NCI-H748 (cell line): Measurements from ENCODE around the gene CTR9.
"Not testable (repeated sequence)": the region's sequence is repeated elsewhere in the genome, so short reads cannot be mapped to it uniquely, and the experiment has no call there.

Source experiments
- DNase-seq: peaks from one replicate; lab custom pipeline; 2025; ENCODE audit not compliant: unreplicated experiment; lab: John Stamatoyannopoulos, UW

CTR9 gene

DNA sequence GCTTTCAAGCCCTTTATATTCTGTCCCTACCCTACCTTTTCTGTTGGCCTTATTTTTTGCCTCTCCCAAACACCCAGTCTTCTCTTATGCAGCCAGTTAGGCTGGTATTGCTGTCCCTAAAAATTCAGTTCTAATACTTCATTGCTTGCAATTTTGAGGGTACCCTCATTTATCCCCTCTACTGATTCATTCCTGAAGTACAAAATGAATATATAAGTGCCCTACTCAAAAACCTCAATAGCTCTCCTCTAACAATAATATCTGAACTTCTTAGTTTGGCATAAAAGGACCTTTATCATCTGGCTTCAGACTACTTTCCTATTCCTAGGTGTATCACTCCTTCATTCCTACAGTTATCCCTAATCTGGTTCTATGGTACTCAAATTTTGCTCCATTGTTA, 62.9 kb downstream of the CTR9 start:
- DNase-seq = no peak

DNA sequence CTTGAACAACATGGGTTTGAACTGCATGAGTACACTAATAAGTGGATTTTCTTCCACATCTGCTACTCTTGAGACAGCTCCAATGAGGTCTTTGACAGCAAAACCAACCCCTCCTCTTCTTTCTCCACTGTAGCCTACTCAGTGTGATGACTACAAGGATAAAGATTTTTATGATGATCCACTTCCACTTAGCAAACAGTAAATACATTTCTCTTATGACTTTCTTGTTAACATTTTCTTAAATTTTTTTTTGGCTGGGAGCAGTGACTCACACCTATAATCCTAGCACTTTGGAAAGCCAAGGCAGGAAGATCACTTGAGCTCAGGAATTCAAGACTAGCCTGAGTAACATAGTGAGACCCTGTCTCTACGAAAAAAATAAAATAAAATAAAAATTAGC, 67.5 kb downstream of the CTR9 start:
- DNase-seq = no peak

DNA sequence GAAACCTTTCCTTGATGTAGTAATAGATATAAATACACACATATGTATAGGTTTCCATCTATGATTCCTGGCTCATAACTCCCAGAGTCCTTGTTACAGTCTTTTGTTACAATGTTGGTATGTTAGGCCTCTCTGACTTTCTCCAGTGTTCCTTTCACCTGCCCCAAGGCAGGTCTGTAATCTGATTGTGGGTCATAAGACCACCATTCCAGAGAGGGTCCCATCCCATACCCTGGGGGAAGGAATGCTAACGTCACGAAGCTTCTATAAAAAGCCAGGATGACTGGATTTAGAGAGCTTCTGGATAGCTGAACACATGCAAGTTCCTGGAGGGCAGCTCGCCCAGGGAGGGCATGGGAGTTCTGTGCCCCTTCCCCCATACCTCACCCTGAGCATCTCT, 71.4 kb downstream of the CTR9 start:
- not testable (repeated sequence) for DNase-seq

DNA sequence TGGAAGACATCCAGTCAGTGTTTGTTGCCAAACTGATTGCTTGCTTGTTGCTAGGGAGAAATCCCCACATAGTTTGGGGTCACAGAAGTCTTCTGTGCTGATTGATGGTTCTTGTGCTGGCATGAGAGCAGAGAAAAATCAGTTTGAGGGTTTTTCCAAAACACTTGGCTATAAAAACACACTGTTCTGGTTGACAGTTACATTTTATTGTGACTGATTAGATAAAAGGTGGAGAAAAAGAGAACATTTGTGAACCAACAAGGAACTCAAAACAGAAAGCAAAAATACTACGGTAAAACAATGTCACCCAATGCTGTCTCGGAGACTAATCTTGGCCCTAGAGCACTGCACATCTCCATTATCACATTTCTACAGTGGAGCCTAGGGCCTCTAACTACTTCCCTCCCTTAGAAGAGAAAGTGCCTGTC, 72.1 kb downstream of the CTR9 start:
- no peak for DNase-seq

DNA sequence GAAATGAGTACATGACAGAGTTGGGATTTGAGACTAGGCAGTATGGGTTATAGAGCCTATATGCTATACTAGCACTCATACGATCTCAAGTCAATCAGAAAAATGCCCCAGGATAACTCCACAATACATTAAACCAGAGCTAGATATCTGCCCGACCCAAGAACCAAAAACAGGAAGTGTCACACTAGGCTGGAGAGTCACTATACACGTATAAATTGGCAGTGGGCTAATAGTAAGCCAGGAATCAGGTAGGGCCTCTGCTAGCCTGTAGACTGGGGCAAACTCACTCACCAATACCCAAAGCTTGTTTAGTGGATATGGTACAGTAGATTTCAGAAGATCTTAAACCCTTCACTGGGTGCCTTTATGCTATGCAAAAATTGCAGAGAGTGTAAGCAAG, 73.8 kb downstream of the CTR9 start:
- no peak for DNase-seq

DNA sequence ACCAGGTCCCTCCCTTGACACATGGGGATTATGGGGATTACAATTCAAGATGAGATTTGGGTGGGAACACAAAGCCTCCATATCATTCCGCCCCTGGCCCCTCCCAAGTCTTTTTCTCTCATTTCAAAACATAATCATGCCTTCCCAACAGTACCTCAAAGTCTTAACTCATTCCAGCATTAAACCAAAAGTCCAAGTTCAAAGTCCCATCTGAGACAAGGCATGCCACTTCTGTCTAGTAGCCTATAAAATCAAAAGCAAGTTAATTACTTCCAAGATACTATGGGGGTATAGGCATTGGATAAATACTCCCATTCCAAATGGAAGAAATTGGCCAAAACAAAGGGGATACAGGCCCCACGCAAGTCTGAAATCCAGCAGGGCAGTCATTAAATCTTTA, 77.4 kb downstream of the CTR9 start:
- no peak for DNase-seq

DNA sequence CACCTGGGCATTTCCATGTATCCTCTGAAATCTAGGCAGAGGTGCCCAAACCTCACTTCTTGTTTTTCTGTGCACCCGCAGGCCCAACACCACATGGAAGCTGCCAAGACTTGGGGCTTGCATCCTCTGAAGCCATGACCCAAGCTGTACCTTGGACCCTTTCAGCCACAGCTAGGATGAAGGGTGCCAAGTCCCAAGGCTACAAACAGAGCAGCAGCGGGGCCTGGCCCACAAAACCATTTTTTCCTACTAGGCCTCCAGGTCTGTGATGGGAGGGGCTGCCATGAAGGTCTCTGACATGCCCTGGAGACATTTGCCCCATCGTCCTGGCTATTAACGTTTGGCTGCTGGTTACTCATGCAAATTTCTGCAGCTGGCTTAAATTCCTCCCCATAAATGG, 78.1 kb downstream of the CTR9 start:
- DNase-seq = no peak
